B cell (primary cell): ENCODE results near the gene LDHB.

Experiments
- EZH2 ChIP-seq: IDR thresholded peaks from 2 replicates; pipeline ENCODE4 v1.6.1; 2012; ENCODE audit warnings: borderline replicate concordance, low read depth, mild to moderate bottlenecking, moderate library complexity, low read length; ENCODE audit not compliant: insufficient read depth, poor library complexity, severe bottlenecking
- TF ChIP-seq, protein P1 (sequence below): fragments of 200-600 bp; IDR thresholded peaks from one replicate; pipeline ENCODE4 v1.8.0; 2022; ENCODE audit warnings: antibody characterized with exemption, mild to moderate bottlenecking

GRCh38 chr12:21613931-21614330, 43.7 kb downstream of the LDHB start:
- TF ChIP-seq, protein P1, sequence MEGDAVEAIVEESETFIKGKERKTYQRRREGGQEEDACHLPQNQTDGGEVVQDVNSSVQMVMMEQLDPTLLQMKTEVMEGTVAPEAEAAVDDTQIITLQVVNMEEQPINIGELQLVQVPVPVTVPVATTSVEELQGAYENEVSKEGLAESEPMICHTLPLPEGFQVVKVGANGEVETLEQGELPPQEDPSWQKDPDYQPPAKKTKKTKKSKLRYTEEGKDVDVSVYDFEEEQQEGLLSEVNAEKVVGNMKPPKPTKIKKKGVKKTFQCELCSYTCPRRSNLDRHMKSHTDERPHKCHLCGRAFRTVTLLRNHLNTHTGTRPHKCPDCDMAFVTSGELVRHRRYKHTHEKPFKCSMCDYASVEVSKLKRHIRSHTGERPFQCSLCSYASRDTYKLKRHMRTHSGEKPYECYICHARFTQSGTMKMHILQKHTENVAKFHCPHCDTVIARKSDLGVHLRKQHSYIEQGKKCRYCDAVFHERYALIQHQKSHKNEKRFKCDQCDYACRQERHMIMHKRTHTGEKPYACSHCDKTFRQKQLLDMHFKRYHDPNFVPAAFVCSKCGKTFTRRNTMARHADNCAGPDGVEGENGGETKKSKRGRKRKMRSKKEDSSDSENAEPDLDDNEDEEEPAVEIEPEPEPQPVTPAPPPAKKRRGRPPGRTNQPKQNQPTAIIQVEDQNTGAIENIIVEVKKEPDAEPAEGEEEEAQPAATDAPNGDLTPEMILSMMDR, result no peak
- TF ChIP-seq EZH2, result no peak
